ENCODE data around the gene CNOT11.
"Not testable (repeated sequence)": the region's sequence is repeated elsewhere in the genome, so short reads cannot be mapped to it uniquely, and the experiment has no call there.

CNOT11 gene

DNA sequence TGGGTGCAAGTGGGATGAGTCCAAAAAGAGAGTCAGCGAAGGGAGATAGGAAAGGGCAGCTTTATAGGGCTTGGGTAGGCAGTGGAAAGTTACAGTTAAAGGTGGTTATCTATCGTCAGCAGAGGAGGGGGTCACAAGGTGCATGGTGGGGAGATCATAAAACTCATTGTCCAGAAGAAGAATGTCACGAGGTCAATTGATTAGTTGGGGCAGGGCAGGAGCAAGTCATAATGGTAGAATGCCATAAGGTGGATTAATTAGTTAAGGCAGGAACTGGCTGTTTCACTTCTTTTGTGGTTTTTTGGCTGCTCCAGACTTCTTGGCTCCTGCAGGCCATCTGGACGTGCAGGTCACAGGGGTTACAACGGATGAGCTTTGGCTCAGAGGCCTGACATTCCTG is 3.9 kb upstream of the CNOT11 start:
- DNase-seq = not testable (repeated sequence)

DNA sequence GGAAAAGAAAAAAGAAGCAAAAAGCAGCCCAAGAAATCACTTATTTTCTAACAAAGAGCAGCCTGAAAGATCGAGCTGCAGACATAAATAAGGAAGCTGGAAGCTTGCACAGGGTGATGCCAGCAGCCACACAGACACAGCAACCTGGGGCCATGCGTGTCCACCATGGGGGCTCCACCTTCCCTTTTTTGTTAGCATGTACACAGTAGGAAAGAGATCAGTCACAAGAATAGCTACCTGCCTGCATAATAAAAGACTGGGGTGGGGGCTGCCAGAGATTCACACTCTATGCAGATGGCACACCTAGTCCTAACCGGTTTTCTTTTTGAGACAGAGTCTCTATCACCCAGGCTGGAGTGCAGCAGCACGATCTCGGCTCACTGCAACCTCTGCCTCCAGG is 2.9 kb upstream of the CNOT11 start:
- no peak for DNase-seq

DNA sequence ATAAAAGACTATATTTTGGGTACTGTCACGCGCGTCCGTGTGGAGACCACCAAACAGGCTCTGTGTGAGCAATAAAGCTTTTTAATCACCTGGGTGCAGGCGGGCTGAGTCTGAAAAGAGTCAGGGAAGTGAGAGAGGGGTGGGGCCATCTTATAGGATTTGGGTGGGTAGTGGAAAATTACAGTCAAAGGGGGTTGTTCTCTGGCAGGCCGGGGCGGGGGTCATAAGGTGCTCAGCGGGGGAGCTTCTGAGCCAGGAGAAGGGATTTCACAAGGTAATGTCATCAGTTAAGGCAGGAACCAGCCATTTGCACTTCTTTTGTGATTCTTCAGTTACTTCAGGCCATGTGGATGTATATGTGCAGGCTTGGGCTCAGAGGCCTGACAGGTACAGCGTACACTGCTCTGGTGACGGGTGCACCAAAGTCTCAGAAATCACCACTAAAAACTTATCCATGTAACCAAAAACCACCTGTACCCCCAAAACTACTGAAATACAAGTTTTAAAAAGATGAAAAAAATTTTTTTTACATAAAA is 1.4 kb upstream of the CNOT11 start:
- not testable (repeated sequence) for DNase-seq

DNA sequence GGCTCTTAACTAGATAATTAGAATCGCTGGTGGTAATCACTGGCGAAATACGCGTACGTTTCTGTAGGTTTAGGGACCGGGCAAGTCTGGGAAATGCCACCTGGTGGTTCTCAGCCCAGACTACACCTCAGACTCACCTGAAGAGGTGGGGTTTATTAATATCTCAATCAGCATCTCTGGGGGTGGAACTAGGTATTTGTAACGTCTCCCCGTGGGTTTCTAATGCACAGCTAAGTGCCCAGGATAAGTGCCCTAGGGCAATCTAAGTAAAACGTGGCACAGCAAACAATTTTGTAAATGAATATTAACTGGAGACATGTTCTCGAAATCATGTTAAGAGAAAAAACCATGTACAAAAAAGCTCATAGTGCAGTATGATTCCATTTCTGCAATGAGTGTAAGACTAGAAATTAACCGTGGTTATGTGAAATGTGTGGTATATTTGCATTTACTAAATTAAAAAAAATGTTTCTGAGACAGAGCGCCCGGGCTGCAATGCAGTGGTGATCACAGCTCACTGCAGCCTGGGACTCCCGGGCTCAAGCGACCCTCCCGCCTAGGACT is 760 bp upstream of the CNOT11 start:
- no peak for DNase-seq

DNA sequence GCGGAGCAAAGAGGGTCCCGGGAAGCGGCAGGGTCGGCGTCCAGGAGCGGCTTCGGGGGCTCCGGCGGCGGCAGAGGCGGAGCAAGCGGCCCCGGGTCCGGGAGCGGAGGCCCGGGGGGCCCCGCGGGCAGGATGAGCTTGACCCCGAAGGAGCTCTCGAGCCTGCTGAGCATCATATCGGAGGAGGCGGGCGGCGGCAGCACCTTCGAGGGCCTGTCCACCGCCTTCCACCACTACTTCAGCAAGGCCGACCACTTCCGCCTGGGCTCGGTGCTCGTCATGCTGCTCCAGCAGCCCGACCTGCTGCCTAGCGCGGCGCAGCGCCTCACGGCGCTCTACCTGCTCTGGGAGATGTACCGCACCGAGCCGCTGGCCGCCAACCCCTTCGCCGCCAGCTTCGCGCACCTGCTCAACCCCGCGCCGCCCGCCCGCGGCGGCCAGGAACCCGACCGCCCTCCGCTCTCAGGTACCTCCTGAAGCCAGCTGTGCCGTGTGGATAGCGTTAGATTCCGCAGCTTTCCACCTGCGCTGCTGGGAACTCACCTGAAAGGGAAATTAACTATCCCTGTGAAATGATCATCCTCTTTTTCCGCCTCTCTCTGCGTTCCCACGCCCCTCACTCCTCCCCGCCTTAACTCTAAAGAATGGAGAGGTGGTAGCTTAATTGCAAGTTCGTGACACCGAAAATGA is 472 bp downstream of the CNOT11 start:
- peak; percentile 85 for DNase-seq

DNA sequence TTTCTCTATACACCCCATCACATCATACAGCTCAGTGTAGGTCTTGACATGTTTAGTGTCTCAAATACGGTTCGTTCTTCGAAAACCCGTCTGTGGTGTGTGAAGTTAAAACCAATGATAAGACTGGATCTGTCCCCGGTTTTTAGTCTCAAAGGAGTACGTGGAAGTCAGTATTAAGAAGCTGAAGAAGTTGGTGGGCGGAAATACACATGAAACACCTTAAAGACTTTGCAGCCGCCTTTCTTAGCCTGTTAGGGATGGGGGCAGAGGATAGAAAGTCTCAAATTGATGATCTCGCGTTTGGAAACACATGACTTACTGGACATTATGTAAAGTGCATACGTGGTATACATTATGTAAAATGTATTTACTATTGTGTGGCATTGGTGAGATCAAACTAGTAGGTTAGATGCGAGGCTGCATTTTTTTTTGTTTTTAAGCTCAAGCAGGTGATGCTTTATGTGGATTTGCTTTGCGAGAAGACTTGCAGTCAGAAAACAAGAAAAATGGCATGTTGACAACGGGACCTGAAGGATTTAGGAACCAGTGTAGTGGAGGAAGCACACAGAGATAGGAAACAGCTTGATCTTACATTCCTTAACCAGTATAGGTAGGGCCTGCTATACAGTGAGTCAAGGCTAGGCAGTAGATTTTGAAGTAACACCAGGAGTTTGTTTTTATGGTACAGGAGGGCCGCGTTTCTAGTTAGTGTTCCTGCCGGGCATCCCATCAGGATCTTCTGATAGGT is 1.2 kb downstream of the CNOT11 start:
- no peak for DNase-seq

DNA sequence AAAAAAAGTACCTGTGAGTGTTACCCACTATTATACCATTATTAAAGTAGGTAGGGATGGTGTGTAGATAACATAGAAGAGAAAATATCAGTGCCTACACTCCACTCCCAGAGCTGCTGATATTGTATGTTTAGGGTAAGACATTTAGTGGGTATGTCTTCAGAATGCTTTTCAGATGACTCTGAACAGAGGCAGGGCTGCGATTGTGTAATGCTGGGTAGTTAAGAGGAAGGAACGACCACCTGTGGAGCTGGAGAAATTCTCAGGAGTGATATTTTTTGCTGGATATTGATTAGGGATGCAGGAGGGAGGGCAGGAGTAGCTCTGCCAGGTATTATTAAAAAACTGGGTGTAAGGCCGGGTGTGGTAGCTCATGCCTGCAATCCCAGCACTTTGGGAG is 2.8 kb downstream of the CNOT11 start:
- no peak for DNase-seq

- DNase-seq = no peak
Observed at GRCh38 chr2:101256316-101256715, 3.6 kb downstream of the CNOT11 start.

DNA sequence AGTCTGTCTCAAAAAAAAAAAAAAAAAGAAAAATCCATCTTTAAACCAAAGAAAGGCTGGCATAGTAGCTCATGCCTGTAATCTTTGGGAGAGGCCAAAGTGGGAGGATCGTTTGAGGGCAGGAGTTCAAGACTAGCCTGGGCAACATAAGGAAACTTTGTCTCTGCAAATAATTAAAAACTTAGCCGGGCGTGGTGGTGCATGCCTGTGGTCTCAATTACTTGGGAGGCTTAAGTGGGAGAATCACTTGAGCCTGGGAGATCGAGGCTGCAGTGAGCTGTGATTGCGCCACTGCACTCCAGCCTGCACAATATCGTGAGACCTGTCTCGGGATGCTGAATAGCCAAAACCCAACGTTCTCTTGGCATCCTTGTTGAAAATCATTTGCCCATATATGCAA is 6.1 kb downstream of the CNOT11 start:
- no peak for DNase-seq

DNA sequence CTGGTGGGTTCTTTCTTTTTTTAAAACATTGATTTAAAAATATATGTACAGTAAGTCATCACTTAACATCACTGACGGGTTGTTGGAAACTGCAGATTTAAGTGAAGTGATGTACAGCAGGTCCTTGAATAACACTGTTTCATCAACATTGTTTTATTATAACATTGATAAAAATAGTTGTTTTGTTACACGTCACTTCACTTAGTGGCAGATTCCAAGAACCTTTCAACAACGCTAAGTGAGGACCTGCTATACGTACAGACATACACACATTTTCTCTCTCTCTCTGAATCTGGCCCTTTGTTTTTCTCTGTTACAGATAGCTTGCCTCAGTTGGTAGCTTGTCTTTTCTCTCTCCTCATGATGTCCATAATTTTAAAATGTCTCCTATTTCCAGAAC is 9.5 kb downstream of the CNOT11 start:
- DNase-seq = no peak

DNA sequence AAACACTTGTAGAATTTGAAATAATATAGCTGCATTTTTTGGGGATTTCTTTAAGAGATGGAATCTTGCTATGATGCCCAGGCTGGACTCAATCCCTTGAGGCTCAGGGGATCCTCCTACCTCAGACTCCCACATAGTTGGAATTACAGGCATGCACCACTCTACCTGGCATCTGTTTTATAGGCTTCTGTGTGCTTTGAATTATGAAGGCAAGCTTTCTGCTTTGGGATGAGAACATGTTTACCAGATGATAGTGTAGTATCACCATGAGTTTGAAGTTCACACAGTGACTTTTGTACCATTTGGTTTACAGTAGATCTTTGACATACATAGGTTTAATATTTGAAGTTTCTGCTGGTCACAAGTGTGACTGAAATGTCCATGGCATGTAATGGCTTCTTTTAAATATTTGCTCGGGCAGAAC is 10.7 kb downstream of the CNOT11 start:
- DNase-seq = no peak

DNA sequence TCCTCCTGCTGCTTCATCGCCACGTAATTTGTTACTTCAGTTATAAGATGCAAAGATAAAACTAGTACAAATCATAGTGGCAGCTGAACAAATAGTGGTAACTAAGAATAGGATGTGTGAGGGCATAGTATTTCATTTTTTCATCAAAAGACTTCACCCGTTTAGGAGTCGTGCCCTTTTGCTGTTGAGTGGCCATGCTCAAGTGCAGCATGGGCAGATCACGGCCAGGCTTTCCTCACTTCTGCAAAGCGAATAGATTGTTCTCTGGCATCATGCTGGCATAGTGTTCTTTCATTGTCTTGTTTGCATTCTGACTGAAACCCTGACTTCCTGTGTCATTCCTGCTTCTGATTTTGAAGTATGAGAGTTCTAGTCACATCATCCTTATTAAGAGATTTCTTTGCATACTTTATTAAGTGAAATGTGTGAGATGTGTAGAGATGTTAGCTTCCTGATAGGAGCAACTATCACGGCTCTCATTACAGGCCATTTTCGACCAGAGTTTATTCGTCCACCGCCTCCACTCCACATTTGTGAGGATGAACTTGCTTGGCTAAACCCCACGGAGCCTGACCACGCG is 11.8 kb downstream of the CNOT11 start:
- no peak for DNase-seq

- no peak for DNase-seq
Observed at GRCh38 chr2:101265893-101266499, 13.3 kb downstream of the CNOT11 start.

DNA sequence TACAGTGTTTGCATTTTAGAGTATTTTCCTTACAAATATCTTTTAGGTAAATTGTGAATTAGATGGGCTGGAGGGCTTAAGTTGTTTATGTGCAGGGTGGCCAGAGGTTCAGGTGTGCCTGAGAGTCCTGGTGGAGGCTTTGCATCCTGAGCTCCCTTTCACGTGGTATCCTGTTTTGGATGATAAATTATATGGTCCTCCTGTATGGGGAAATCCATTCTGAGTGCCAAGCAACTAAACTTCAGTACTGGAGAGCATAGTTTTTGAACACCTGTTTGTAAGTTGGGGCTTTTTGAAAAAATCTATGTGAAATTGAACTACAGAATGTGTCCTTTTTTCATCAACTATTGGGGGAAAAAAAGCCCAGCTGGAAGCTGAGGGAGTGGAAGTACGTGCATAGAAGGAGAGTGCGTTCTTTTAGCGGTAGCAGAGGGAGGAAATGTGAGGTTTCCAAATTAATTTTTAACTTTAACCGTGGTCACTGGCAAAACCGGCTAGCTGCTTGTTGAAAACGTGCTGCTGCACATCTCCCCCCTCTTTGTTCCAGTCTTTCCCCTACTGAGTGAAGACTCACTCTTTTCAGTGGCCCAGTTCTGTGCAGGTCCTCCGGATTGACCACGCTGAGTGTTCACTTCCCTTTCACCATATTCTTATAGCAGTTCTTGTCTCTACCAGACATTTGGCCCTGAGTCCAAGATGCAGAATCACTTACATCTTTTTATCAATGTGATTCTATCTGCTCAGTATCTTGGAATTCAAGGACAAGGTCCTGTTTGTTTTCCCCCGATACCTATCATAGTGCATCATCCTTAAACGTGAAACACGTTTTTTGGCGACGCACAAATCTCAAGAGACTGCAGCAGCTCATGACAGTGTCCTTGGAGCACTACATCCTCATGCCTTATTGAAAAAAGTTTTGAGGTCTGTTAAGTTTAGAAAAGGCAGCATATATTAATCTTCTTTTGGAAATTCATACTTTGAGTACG is 15.3 kb downstream of the CNOT11 start:
- DNase-seq = no peak

DNA sequence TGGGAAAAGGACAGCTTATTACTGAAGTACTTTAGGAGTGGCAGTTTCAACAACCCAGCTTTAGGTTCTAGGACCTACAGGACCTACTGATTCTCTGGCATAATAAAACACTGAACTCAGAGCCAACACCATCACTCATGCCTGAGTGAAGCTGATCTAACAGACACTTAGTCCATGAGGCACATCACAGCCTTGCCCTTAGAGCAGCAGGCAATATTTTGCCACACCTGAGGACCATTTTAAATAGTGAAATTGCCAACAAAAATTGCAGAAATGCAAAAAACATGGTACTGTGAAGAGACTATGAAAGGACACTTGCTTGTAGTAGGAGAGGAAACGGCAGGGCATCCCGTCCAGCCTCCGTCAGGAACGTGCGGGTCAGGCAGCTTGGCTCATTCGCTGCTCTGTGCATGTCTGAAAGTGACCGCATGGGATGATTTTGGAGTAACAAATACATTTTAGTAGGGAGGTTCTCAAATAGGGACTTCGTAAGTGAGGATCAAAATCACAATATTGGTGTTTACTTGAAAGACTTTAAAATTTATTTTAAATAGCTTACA is 18.1 kb downstream of the CNOT11 start:
- no peak for DNase-seq

DNA sequence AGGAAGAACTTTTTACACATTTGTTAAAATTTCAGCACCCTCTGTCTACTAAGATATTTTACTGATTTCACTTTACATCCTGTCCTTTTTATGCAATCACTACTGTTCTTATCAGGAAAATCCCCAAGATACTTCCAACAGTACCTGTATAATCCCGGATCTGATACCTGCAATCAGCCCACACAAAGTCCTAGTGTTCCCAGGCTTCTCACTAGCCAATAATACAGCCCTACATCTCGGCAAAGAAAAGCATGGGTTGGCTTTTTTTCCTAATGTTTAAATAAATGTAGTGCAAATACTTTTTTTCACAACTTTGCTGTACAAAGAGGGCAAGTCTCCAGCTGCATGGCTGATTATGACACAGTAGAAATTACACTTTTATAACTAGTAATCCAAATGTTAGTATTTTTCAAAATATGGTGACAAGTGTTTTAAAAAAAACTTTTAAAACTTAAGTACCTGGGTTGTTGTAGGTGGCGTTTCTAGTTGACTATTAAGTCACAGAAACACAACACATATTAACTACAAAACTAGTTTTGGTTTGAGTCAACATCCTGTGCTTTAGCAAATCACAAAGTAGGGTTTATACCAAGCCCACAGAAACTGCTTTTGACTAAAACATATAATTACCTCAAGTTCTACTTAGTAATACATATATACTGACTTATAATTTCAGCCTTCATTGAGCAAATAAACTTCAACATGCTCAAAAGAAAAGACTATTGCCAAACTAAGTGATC is 19.5 kb downstream of the CNOT11 start:
- no peak for DNase-seq

DNA sequence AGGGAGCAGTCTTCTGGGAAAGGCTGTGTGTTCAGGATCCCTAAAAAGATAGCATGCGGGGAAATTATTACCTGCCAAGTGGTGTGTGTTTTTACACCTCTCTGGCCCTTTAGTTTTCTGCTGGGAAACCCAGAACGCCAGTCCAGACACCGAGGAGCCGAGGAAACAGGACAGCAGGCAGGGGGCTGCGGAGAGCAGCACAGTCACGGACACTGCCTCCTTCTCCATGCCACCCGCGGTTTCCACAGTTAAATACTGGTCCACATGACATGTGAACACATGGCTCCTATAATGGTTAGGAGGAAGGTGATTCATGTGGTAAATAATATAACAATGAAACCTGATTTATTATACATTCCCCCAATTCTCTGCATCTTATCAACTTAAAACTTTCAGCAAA is 20.4 kb downstream of the CNOT11 start:
- no peak for DNase-seq

GRCh38 chr2:101274142-101274541 is 21.5 kb downstream of the CNOT11 start:
- no peak for DNase-seq

GRCh38 chr2:101277111-101277510 is 24.4 kb downstream of the CNOT11 start:
- no peak for DNase-seq

GRCh38 chr2:101278925-101279324 is 26.2 kb downstream of the CNOT11 start:
- DNase-seq = no peak

- no peak for DNase-seq
Observed at GRCh38 chr2:101281482-101281881, 28.8 kb downstream of the CNOT11 start.
